Osteoblast (primary cell): ENCODE measurements around the gene CLDN5. TPM values are rescaled to one million over a fixed set of nuclear protein-coding genes. Genes with fewer than 3 reads are reported as not detected.
A peak's percentile ranks its signal among the peaks of the same experiment; 100 is the strongest.

Source experiments
- DNase-seq: peaks from one replicate; pipeline ENCODE4 v3.0.0; 2011; ENCODE audit warnings: low spot score, mixed read lengths; ENCODE audit not compliant: insufficient read length; ENCODE audit errors: missing footprints
- H2AFZ ChIP-seq: 2 replicates; pipeline ENCODE4 v1.6.0; 2011; ENCODE audit warnings: mild to moderate bottlenecking, low read length
- H3K27ac ChIP-seq: 2 replicates; pipeline ENCODE4 v1.5.1; 2011; ENCODE audit warnings: mild to moderate bottlenecking, low read depth, low read length, moderate library complexity
- H3K27me3 ChIP-seq: 2 replicates; pipeline ENCODE4 v1.6.0; 2012; ENCODE audit warnings: mild to moderate bottlenecking, control low read depth, inconsistent platforms, low read length, moderate library complexity; ENCODE audit not compliant: insufficient read depth
- H3K36me3 ChIP-seq: 2 replicates; pipeline ENCODE4 v1.5.1; 2011; ENCODE audit warnings: mild to moderate bottlenecking, low read length, control low read depth, moderate library complexity; ENCODE audit not compliant: insufficient read depth
- H3K4me1 ChIP-seq: 2 replicates; pipeline ENCODE4 v1.5.1; 2011; ENCODE audit warnings: mild to moderate bottlenecking, low read length, control low read depth, moderate library complexity; ENCODE audit not compliant: insufficient read depth
- H3K4me2 ChIP-seq: 2 replicates; pipeline ENCODE4 v1.6.0; 2011; ENCODE audit warnings: mild to moderate bottlenecking, low read length; ENCODE audit not compliant: insufficient read depth
- H3K4me3 ChIP-seq: fragments of 200-600 bp; sonication (generic); 3 replicates; pipeline ENCODE4 v1.5.1; 2012; ENCODE audit warnings: mild to moderate bottlenecking, low read length, inconsistent platforms; ENCODE audit not compliant: insufficient read depth
- H3K79me2 ChIP-seq: 2 replicates; pipeline ENCODE4 v1.6.0; 2012; ENCODE audit warnings: mild to moderate bottlenecking, low read length, control low read depth, inconsistent platforms; ENCODE audit not compliant: insufficient read depth
- H3K9me3 ChIP-seq: 2 replicates; pipeline ENCODE4 v1.5.1; 2011; ENCODE audit warnings: low read depth, low read length, control low read depth
- H4K20me1 ChIP-seq: 2 replicates; pipeline ENCODE4 v1.6.0; 2012; ENCODE audit warnings: mild to moderate bottlenecking, low read length, control low read depth; ENCODE audit not compliant: insufficient read depth
- total RNA-seq: library from RNA; depleted of rRNA; stranded (reverse); fragments of >200 nt; gene quantifications from 2 replicates; pipeline ENCODE4 v1.2.3, GENCODE V29; 2012
- TF ChIP-seq, protein P1 (sequence below): IDR thresholded peaks from 2 replicates; pipeline ENCODE4 v1.5.1; 2011; ENCODE audit warnings: mild to moderate bottlenecking, low read depth, low read length, moderate library complexity; ENCODE audit errors: extremely low read depth

Gene CLDN5
- total RNA-seq, 1 donor: not detected

DNA sequence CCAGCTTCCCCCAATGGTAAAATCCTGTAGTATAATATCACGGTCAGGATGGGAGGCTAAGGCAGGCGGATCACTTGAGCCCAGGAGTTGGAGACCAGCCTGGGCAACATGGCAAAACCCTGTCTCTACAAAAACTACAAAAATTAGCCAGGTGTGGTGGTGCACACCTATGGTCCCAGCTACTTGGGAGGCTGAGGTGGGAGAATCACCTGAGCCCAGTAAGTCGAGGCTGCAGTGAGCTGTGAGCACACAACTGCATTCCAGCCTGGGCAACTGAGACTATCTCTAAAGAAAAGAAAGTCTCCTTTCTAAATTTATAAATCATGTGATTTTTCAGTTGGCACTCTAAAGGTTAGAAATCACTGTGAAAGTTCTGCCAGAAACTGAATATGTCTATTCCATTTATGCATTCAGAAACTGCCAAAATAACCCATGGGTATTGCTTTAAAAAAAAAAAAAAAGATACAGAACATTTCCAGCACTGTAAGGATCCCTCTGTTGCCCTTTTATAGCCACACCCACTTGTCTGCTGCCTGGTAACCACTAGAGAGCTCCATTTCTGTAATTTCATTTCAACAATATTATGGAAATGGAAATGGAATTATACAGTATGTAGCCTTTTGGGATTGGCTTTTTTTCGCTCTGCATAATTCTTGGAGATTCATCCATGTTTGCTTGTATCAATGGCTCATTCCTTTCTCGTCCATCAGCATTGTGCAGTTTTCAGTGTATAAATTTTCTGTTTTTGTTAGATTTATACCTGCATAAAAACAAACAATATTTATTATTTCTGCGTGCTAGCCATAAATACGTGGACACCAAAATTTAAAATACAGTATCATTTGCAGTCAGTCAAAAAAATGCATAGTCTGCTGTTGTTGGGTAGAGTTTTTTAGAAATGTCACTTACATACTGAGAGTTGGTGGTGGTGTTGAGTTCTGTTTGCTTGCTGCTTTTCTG, 35.0 kb downstream of the CLDN5 start:
- DNase-seq: peak; percentile 58
- Histone ChIP-seq H2AFZ (no peak overlapping the region), H3K36me3 (peaks cover 11% of the 10 kb centered on the region), H3K27ac (no peak overlapping the region), H4K20me1 (no peaks in the 10 kb centered on the region), H3K4me3 (no peak overlapping the region), H3K9me3 (no peaks in the 10 kb centered on the region), H3K4me2 (no peak overlapping the region), H3K79me2 (no peaks in the 10 kb centered on the region), H3K27me3 (no peaks in the 10 kb centered on the region), H3K4me1 (no peaks in the 10 kb centered on the region)
- TF ChIP-seq, protein P1, sequence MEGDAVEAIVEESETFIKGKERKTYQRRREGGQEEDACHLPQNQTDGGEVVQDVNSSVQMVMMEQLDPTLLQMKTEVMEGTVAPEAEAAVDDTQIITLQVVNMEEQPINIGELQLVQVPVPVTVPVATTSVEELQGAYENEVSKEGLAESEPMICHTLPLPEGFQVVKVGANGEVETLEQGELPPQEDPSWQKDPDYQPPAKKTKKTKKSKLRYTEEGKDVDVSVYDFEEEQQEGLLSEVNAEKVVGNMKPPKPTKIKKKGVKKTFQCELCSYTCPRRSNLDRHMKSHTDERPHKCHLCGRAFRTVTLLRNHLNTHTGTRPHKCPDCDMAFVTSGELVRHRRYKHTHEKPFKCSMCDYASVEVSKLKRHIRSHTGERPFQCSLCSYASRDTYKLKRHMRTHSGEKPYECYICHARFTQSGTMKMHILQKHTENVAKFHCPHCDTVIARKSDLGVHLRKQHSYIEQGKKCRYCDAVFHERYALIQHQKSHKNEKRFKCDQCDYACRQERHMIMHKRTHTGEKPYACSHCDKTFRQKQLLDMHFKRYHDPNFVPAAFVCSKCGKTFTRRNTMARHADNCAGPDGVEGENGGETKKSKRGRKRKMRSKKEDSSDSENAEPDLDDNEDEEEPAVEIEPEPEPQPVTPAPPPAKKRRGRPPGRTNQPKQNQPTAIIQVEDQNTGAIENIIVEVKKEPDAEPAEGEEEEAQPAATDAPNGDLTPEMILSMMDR: peak; percentile 18

DNA sequence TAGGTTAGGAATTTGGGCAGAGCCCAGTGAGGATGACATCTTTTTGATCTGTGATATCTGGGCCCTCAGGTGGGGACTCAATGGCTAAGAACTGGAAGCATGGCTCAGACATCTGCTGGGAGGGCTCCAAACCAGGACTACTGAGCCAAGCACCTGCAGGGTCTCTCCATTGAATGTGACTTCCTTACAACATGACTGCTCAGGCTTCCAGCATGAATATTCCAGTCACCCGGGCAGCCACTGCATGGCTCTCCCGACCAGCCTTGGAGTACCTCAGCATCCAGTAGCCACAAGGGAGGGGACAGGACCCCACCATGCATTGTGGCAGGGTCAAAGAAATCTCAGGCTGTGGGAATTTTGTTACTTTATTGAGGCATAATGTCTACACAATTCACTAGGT, 35.9 kb downstream of the CLDN5 start:
- no peak overlapping the region for H2AFZ ChIP-seq
- H3K36me3 ChIP-seq: peaks cover 13% of the 10 kb centered on the region
- H3K9me3 ChIP-seq: no peaks in the 10 kb centered on the region
- no peaks in the 10 kb centered on the region for H3K27me3 ChIP-seq
- TF ChIP-seq, protein P1: no peak
- no peaks in the 10 kb centered on the region for H3K79me2 ChIP-seq
- H3K27ac ChIP-seq: no peak overlapping the region
- DNase-seq: no peak
- H4K20me1 ChIP-seq: no peaks in the 10 kb centered on the region
- no peak overlapping the region for H3K4me2 ChIP-seq
- no peak overlapping the region for H3K4me3 ChIP-seq
- H3K4me1 ChIP-seq: no peaks in the 10 kb centered on the region

DNA sequence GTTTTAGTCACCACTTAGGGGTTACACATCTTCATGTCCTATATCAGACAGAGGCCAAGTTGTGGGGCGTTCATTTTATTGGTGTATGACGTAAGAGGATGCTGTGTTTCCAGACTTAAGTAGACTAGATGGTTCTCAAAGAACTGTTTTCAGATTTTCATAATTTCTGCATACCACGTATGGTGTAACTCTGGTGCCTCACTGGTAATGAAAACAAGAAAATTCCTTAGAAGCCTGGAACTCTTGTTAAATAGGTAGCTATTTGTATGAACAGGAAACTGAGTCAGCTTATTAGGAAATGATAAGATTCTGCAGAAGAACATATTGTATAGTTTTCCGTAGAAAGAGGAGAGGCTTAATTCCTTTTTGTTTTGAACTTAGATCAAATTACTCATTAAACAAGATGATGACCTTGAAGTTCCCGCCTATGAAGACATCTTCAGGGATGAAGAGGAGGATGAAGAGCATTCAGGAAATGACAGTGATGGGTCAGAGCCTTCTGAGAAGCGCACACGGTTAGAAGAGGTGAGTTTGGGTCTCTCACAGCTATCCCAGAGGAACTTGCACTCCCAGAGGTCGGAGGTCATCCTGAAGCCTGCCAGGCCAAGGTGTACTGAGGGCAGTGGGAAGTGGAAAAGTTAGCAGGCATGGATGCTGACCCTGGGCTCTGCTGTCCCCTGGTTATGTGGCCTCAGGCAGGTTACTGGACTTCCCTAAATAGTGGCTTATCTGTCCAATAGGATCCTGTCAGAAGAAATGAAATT, 40.5 kb downstream of the CLDN5 start:
- no peak for DNase-seq
- H3K9me3 ChIP-seq: no peaks in the 10 kb centered on the region
- H3K27ac ChIP-seq: no peak overlapping the region
- peaks cover 11% of the 10 kb centered on the region for H3K4me1 ChIP-seq
- TF ChIP-seq, protein P1: no peak
- peaks cover 13% of the 10 kb centered on the region for H3K36me3 ChIP-seq
- H3K79me2 ChIP-seq: peaks cover 19% of the 10 kb centered on the region
- no peak overlapping the region for H2AFZ ChIP-seq
- peaks cover under 1% of the 10 kb centered on the region for H4K20me1 ChIP-seq
- H3K4me3 ChIP-seq: no peak overlapping the region
- no peaks in the 10 kb centered on the region for H3K27me3 ChIP-seq
- no peak overlapping the region for H3K4me2 ChIP-seq

DNA sequence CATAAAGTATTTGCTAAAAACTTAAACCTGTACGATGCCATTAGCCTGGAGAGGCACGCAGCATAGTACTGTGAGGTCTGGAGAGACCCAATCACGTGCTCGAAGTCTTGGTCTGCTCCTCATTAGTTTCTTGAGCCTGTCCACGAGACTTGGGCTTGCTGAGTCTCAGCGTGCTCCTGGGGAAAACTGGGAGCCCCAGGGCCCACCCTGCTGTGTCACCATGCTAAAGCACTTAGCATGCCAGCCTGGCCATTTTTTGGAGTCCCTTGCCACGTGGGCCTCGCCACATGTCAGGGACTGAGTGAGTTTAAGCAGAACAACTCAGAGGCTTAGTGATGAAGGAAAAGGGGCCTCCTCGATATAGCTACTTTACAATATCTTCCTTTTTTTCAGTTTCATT, 41.9 kb downstream of the CLDN5 start:
- H3K4me1 ChIP-seq: peaks cover 19% of the 10 kb centered on the region
- peaks cover 13% of the 10 kb centered on the region for H3K36me3 ChIP-seq
- H3K27me3 ChIP-seq: no peaks in the 10 kb centered on the region
- peaks cover 14% of the 10 kb centered on the region for H4K20me1 ChIP-seq
- H3K27ac ChIP-seq: no peak overlapping the region
- no peak overlapping the region for H3K4me3 ChIP-seq
- H3K4me2 ChIP-seq: no peak overlapping the region
- TF ChIP-seq, protein P1: no peak
- no peaks in the 10 kb centered on the region for H3K9me3 ChIP-seq
- H3K79me2 ChIP-seq: peaks cover 32% of the 10 kb centered on the region
- no peak overlapping the region for H2AFZ ChIP-seq
- no peak for DNase-seq
